GM19452 (cell line): Measurements from ENCODE around the gene NUDT5.
"Not testable (repeated sequence)": the region's sequence is repeated elsewhere in the genome, so short reads cannot be mapped to it uniquely, and the experiment has no call there.

Experiments
- ATAC-seq: cut with Tn5 transposase; IDR thresholded peaks from one replicate; pipeline ENCODE4 v1.9.1; 2021; ENCODE audit not compliant: unreplicated experiment

Gene NUDT5

GRCh38 chr10:12207114-12207513, 11.4 kb upstream of the NUDT5 start:
- ATAC-seq = no peak

DNA sequence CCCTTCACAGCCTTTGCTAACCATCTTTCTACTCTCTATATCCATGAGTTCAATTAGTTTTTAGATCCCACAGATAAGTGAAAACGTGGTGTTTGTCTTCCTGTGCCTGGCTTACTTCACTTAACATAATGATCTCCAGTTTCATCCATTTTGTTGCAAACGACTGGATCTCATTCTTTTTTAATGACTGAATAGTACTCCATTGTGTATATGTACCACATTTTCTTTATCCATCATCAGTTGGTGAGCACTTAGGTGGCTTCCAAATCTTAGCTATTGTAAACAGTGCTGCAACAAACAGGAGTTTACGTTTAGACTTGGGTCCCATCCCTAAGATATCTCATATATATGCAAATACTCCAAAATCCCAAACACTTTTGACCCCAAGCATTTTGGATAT, 9.4 kb upstream of the NUDT5 start:
- no peak for ATAC-seq

DNA sequence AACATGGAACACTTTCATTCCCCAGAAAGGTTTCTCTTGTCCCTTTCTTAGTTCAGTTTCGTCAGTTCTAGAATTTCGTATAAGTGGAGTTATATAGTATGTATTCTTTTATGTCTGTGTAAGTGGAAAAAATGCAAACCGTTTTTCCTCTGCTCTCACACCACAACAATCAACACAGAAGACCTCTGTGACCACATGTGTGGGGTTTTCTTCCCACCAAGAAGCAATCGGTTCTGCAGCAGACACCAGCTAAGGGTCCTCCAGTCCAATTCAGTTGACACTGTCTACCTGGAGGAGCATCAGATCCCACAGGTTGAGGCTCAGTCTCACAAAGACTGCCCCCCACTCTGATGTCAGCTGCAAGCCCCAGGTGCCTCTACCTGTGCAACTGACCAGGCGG, 6.5 kb upstream of the NUDT5 start:
- no peak for ATAC-seq

- no peak for ATAC-seq
Observed at GRCh38 chr10:12201543-12201942, 5.9 kb upstream of the NUDT5 start.

GRCh38 chr10:12200850-12201249, 5.2 kb upstream of the NUDT5 start:
- ATAC-seq = no peak

GRCh38 chr10:12198156-12198555, 2.5 kb upstream of the NUDT5 start:
- ATAC-seq = no peak

GRCh38 chr10:12196531-12197211, 980 bp upstream of the NUDT5 start:
- ATAC-seq = no peak

DNA sequence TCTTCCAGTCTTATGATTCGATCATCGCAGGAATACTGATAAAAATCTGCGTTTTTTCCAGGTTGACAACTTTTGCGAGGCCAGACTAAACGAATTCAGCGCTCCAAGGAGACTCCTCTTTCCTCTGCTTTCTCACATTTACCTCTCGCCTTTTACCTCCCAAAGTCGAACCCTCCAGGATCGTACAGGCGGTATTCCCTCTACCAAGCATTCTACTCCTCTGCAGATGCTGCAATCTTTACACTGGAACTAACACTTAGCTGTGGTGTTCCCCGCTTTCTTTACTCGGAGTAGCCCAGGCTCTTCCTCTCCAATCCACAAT, 449 bp downstream of the NUDT5 start:
- peak; percentile 7 for ATAC-seq

DNA sequence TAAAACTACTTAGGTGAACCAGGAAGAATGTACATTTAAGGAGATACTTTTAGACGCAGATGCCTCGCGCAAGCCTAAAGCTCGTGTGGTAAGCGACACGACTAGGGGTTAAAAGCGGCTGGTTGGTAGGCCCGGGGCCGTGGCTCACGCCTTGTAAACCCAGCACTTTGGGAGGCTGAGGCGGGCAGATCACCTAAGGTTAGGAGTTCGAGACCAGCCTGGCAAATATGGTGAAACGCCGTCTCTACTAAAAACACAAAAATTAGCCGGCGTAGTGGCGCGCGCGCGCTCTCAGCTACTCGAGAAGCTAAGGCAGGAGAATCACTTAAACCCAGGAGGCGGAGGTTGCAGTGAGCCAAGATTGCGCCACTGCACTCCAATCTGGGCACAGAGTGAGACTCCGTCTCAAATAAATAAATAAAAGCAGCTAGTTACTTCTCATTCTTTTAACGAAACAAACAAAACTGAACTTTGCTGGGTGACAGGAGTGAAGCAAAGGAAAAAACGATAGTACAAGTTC, 879 bp downstream of the NUDT5 start:
- ATAC-seq = no peak

DNA sequence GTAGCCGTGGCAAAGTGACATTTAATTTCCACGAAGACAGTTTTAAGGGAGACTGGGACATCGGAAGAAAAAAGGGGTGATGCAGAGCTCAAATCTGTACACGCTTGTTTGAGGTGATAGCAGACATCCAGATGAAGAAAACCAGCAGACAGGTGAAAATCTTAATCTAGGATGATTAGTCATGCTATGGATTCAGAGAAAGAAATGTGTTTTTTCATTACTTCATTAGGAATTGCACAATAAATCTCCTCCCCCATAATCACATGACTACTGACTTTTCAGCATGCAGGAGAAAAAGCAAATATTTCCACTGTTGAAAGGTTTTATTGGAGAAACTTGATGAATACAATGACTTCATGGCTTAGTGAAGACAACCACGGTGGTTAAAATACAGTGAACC, 2.5 kb downstream of the NUDT5 start:
- no peak for ATAC-seq

DNA sequence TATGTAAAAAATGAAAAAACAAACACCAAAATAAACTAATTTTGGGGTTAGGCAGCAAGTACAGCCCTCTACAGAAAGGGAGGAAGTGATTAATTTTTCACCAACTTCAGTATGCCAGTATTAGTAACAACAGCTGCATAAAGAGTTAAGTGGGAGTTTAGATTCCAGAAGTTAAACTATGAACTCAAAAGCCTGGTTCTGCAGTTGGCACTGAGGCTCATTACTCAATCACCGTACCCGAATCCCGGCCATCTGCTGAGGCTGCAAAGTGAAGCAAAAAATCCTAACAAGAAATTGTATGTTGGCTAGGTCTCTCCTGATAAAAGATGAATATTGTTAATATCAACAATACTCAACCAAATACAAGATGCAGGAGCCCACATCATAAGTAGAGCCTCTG, 4.0 kb downstream of the NUDT5 start:
- no peak for ATAC-seq

DNA sequence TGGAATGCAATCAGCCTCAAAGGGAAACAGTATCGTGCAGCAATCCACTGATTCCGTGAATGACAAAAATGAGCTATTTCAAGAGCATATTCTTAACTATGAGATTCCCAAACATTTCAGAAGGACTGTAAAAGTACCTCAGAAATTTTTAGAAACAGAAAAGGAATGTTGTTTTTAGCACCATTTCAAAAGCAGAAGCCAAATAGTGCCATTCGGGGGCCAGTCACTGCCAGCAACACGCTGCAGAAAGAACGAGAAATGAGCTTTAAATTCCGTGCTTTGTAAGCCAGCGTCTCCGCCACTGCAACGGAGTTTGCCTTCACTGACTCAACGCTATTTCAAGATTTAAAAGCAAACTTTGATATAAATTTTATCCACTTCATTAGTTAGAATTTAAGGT, 6.3 kb downstream of the NUDT5 start:
- no peak for ATAC-seq

GRCh38 chr10:12188656-12189055, 7.0 kb downstream of the NUDT5 start:
- ATAC-seq = no peak

- no peak for ATAC-seq
Observed at GRCh38 chr10:12187321-12187905, 8.3 kb downstream of the NUDT5 start.

- no peak for ATAC-seq
Observed at GRCh38 chr10:12186323-12186722, 9.4 kb downstream of the NUDT5 start.

- ATAC-seq = no peak
Observed at GRCh38 chr10:12184165-12184564, 11.5 kb downstream of the NUDT5 start.

GRCh38 chr10:12181065-12181775, 14.5 kb downstream of the NUDT5 start:
- ATAC-seq = peak; percentile 67

DNA sequence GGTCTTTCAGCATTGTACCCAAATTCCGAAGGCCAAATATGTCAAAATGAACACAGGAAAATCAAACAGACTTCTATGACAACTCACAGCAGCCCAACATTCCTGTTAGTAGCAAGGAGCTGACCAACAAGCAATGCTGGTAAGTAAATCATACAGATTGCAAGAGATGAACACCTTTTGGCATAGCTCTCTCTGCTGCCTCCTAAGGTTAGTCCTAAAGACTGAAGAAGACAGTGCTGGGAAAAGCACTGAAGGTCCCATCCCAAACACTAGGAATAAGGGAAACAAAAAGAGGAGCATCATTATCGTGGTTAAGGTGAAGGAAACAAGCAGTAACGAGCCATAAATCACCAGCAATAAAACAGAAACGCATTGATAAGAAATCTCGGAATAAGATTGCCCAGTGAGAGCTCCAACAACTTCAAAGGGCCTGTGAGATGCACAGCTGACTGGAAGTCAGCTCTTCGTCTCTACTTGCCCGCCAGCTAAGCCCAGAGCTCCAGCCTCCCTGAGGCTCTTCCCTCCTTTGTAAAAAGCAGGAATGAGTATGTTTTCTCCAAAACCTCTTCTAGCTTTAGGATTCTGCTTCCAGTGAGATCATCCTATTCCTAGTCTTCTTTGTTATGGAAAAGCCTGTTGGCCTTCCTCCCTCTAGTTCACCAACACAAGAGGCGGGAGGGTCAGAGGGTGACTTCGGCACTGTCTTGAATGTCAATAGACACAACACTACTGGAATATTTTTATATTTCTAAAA, 15.3 kb downstream of the NUDT5 start:
- no peak for ATAC-seq

- no peak for ATAC-seq
Observed at GRCh38 chr10:12179606-12180170, 16.0 kb downstream of the NUDT5 start.

- ATAC-seq = no peak
Observed at GRCh38 chr10:12177642-12178041, 18.0 kb downstream of the NUDT5 start.

- not testable (repeated sequence) for ATAC-seq
Observed at GRCh38 chr10:12171512-12171911, 24.2 kb downstream of the NUDT5 start.
